Activated T-helper 1 cell treated with anti-CD3 and anti-CD28 coated beads, Interleukin-12 subunit alpha, Interleukin-12 subunit beta, Interleukin-2, Interleukin-4 antibody, amounts not matched to agents 30 ng/mL and 10 ng/mL and 1 ng/mL, durations not matched to agents 14 hours and 24 hours and 36 hours (primary cell): ENCODE measurements around the gene LAMTOR2. TPM values are rescaled to one million over a fixed set of nuclear protein-coding genes. Genes with fewer than 3 reads are reported as not detected.

Experiments used
- DNase-seq: peaks from one replicate; pipeline ENCODE4 v3.0.0; 2021; ENCODE audit warnings: low spot score
- H3K27ac Mint-ChIP-seq: one replicate; pipeline ENCODE4 v1.8.0; 2021; ENCODE audit warnings: mild to moderate bottlenecking, mixed read lengths
- H3K27me3 Mint-ChIP-seq: one replicate; pipeline ENCODE4 v1.8.0; 2022; ENCODE audit warnings: mild to moderate bottlenecking, moderate library complexity, mixed read lengths; ENCODE audit not compliant: insufficient read depth
- H3K36me3 Mint-ChIP-seq: one replicate; pipeline ENCODE4 v1.8.0; 2021; ENCODE audit warnings: low read depth, mixed read lengths
- H3K4me1 Mint-ChIP-seq: one replicate; pipeline ENCODE4 v1.8.0; 2021; ENCODE audit warnings: low read depth, mixed read lengths
- H3K4me3 Mint-ChIP-seq: one replicate; pipeline ENCODE4 v1.8.0; 2021; ENCODE audit warnings: mild to moderate bottlenecking, moderate library complexity, mixed read lengths
- H3K9me3 Mint-ChIP-seq: one replicate; pipeline ENCODE4 v1.8.0; 2021; ENCODE audit warnings: mixed read lengths
- intact Hi-C: fragments of 100-400 bp; cut with micrococcal nuclease; formaldehyde crosslinking; loops from one replicate; pipeline ENCODE4 v1.15.1; 2024
- total RNA-seq: library from RNA; stranded (reverse); gene quantifications from 2 replicates; pipeline ENCODE4 v1.2.3, GENCODE V29; 2022

The LAMTOR2 gene
- total RNA-seq = 66.8 and 67.1 TPM in 2 replicates

- Mint-ChIP-seq H3K27me3 (no peaks in the 10 kb centered on the region), H3K4me3 (peak within 1 kb of the TSS; percentile 96), H3K9me3 (no peaks in the 10 kb centered on the region), H3K4me1 (peaks cover 33% of the 10 kb centered on the region), H3K36me3 (peaks cover 25% of the 10 kb centered on the region), H3K27ac (peak within 1 kb of the TSS; percentile 94)
- DNase-seq = peak; percentile 95
- intact Hi-C loops = loop anchor here (1.0 to 10.0 kb wide), 16 partner anchors 11 to 780 kb away; partner anchors contain the start of genes ARHGEF2, CCT3, CLK2 and HCN3
These were observed at the start of gene LAMTOR2 for GRCh38 chr1:156054500-156055280. Gene LAMTOR2 (plus strand): TSS chr1:156054782. CDS start chr1:156054890, 108 bp downstream.

DNA sequence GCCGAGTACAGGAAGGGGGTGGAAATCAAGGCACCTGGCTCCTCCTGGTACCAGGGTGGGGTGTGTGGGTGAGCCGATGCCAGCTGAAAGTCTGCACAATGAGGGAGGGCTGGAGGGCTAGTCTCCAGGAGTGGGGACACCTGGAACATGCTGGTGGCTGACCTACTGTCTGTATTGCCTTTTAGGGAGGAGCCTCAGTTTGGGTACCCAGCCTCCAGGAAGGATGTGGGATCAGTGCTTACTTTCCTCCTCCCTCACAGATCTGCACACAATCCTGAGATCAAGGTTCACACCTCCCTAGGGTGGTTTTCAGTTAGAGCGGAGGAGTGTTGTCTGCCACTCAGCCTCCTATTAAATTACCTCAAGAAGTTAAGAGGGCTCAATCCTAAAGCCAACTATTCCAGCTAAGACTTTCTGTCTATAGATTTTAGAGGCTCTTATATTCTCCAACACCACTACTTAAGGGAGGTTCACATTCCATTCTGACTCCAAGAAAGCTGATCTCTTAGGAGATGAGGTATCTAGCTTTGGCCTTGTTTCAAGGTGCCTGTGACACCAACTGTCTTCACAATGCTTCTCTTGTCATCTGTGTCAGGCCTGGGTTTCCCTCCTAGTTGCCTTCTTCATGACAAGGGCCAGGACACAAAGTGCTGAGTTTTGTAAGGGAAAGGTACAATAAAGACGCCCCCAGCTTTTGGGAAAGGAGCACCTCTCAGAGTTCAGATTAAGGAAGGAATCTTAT lies 49.6 kb upstream of the LAMTOR2 start:
- H3K4me1 Mint-ChIP-seq = peaks cover 30% of the 10 kb centered on the region
- no peaks in the 10 kb centered on the region for H3K9me3 Mint-ChIP-seq
- H3K4me3 Mint-ChIP-seq = peak overlapping the region; percentile 46
- peak overlapping the region; percentile 76 for H3K27ac Mint-ChIP-seq
- peaks cover 21% of the 10 kb centered on the region for H3K36me3 Mint-ChIP-seq
- peak; percentile 38 for DNase-seq
- no peaks in the 10 kb centered on the region for H3K27me3 Mint-ChIP-seq
- intact Hi-C loops = loop anchor here (2.0 kb wide), 1 partner anchor 60 kb away; no protein-coding TSS in a partner anchor

- Mint-ChIP-seq H3K9me3 (no peaks in the 10 kb centered on the region), H3K36me3 (peaks cover 36% of the 10 kb centered on the region), H3K27me3 (no peaks in the 10 kb centered on the region), H3K4me1 (peaks cover 34% of the 10 kb centered on the region), H3K4me3 (no peak overlapping the region), H3K27ac (no peak overlapping the region)
- intact Hi-C loops = no loop called here
- DNase-seq = no peak
These were observed 47.8 kb upstream of the LAMTOR2 start for GRCh38 chr1:156006666-156007376.

GRCh38 chr1:156009404-156009803 lies 45.2 kb upstream of the LAMTOR2 start:
- no peak overlapping the region for H3K27ac Mint-ChIP-seq
- H3K27me3 Mint-ChIP-seq = no peaks in the 10 kb centered on the region
- no peak overlapping the region for H3K4me3 Mint-ChIP-seq
- peaks cover 52% of the 10 kb centered on the region for H3K36me3 Mint-ChIP-seq
- no peaks in the 10 kb centered on the region for H3K9me3 Mint-ChIP-seq
- no peak for DNase-seq
- intact Hi-C loops = no loop called here
- H3K4me1 Mint-ChIP-seq = peaks cover 31% of the 10 kb centered on the region

DNA sequence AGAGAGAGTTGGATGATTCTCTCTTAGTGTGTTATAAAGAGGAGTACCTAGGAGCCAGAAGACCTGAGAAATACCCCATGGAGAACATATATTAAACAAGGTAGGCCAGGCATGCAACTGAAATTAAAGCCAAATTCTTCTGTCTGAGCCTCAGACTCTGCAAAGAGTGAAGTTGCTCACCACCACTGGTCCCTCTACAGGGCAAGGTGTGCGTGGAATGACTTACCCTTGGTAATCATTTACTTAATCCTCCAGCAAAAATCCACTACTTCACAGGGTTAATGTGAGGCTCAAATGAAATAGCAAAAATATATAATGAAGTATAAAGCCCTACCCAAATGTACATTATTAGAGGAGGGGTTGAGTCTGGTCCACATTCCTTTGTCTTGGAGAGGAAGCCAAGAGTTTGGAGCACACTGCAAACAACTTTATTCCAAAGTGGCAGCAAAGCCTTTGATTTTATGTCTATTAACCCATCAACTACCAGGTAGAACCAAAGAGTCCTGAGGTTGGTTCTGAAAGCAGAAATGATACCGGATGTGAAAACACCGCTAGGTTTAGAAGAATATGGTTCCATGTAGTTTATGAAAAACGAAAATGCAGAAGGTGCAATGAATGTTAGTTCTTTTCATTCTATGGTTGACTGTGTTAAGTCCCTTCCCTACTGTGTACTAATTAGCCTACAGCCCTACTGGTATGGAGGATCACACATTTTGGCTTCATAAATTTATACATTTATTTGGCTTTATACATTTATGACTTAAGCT lies 42.3 kb upstream of the LAMTOR2 start:
- intact Hi-C loops = no loop called here
- Mint-ChIP-seq H3K27ac (no peak overlapping the region), H3K27me3 (no peaks in the 10 kb centered on the region), H3K4me1 (peaks cover 12% of the 10 kb centered on the region), H3K4me3 (no peak overlapping the region), H3K36me3 (peaks cover 52% of the 10 kb centered on the region), H3K9me3 (no peaks in the 10 kb centered on the region)
- DNase-seq = no peak

DNA sequence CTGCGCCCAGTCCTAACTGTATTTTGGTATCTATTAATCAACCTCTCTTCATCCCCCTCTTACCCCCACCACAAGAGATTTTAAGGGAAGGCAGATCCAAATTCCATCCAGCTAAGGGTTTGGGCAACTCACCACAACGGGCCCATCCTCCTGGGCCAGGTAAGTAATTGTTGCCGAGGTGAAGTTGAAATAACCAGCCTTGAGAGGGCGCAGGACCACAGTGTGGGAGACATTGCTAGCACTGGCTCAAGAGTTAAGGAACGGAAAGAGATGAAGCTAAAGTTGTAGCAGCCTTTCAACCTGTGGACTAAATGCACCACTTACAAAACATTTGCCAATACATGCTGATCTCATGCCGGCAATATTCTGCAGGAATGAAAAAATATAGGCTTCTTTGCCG lies 39.8 kb upstream of the LAMTOR2 start:
- Mint-ChIP-seq H3K27ac (no peak overlapping the region), H3K9me3 (no peaks in the 10 kb centered on the region), H3K27me3 (no peaks in the 10 kb centered on the region), H3K4me3 (no peak overlapping the region), H3K4me1 (peaks cover 16% of the 10 kb centered on the region), H3K36me3 (peaks cover 52% of the 10 kb centered on the region)
- intact Hi-C loops = no loop called here
- DNase-seq = no peak

DNA sequence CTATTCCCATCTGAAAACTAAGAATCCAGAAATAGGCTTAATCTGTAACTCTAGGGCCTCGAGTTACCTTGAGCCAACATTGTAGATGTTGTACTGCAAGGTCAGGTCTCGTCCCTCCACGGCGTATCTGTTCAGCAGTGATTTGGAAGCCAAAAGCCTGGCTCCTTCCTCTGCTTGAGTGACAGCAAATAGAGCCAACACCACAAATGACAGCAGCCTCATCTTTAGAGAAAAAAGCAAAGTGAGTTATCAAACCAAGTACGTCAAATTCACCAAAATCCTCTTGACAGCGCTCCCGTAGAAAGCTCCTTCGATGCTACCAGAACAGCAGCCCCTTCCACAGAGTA lies 34.7 kb upstream of the LAMTOR2 start:
- no peaks in the 10 kb centered on the region for H3K9me3 Mint-ChIP-seq
- H3K27ac Mint-ChIP-seq = peak overlapping the region; percentile 94
- no peak for DNase-seq
- intact Hi-C loops = loop anchor here (1.0 kb wide), 3 partner anchors 42 to 263 kb away; partner anchors contain the start of genes ARHGEF2 and SYT11
- no peaks in the 10 kb centered on the region for H3K27me3 Mint-ChIP-seq
- peaks cover 23% of the 10 kb centered on the region for H3K4me1 Mint-ChIP-seq
- H3K4me3 Mint-ChIP-seq = peak overlapping the region; percentile 98
- peaks cover 22% of the 10 kb centered on the region for H3K36me3 Mint-ChIP-seq

DNA sequence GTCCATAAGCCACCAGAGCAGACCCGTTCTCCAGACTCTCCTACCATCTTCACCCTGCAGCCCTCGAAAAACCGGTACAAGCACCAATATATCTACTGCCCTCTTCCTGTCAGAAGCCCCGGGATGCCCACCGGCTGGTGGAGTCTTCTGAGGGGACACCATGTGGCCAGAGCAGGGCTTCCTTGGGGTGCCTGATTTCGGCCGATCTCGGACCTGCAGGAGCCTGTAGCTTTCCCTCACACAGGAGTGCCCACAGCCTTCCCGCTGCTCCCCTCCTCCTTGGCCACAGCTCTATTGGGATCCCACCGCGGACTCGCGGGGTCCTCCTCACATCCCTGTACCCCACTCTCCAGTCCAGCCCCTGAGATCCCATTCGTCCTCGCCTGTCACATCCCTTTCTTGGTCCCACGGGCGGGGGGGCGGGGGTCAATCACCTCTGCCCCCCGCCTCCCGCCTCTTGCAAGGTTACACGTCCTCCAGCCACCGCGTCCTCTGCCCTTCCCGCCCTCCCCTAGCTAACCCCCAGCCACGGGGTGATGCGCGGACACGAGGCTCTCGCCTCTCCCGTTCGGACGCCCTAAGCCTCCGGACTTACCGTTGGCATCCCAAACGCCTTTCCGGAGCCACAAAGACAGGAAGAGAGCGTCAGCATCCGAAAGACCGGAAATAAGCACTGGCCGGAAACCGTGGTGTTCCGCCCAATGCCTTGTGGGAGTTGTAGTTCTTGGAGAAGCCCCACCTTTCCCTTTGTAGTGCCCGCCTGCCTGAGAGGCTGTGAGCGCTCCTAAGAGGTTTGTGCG lies 34.1 kb upstream of the LAMTOR2 start, which contains the start of gene SSR2:
Gene SSR2, minus strand, starts transcription at position 659 of the 800 bp plus-strand sequence. CDS start 784 bp downstream, outside the sequence.
- Mint-ChIP-seq H3K9me3 (no peaks in the 10 kb centered on the region), H3K36me3 (peaks cover 22% of the 10 kb centered on the region), H3K4me1 (peaks cover 29% of the 10 kb centered on the region), H3K27ac (peak within 1 kb of the TSS; percentile 94), H3K4me3 (peak within 1 kb of the TSS; percentile 98), H3K27me3 (peaks cover 4% of the 10 kb centered on the region)
- peak; percentile 85 for DNase-seq
- intact Hi-C loops = loop anchor here (1.0 kb wide), 7 partner anchors 31 to 263 kb away; partner anchors contain the start of genes ARHGEF2, KHDC4, LAMTOR2 and SYT11

DNA sequence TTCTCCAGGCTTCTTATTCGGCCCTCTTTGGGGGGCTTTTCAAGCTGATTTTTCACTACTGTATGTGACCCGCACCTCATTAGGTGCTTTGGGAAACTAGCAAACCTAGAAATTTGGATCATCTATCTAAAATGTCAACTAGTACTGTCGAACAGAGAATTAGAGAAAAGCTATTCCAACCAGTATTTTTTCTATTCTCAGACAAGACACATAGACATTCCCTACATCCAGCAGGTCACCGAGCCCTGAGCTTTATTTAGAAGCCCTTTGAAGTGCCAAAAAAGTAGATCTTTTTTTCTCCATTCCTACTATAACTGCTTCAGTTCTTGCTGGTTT lies 33.5 kb upstream of the LAMTOR2 start:
- H3K36me3 Mint-ChIP-seq = peaks cover 22% of the 10 kb centered on the region

GRCh38 chr1:156021954-156022353 lies 32.6 kb upstream of the LAMTOR2 start:
- Mint-ChIP-seq H3K27ac (no peak overlapping the region), H3K36me3 (peaks cover 18% of the 10 kb centered on the region), H3K4me3 (peak overlapping the region; percentile 53), H3K27me3 (peaks cover 4% of the 10 kb centered on the region), H3K9me3 (no peaks in the 10 kb centered on the region), H3K4me1 (peaks cover 29% of the 10 kb centered on the region)
- intact Hi-C loops = loop anchor here (1.0 kb wide), 4 partner anchors 32 to 88 kb away; partner anchors contain the start of genes KHDC4 and LAMTOR2
- no peak for DNase-seq

More for the DNA sequence above, 33.5 kb upstream of the LAMTOR2 start:
- peaks cover 29% of the 10 kb centered on the region for H3K4me1 Mint-ChIP-seq
- DNase-seq = no peak
- H3K27ac Mint-ChIP-seq = peak overlapping the region; percentile 94
- intact Hi-C loops = loop anchor here (1.0 kb wide), 4 partner anchors 32 to 87 kb away; partner anchors contain the start of genes KHDC4 and LAMTOR2
- H3K4me3 Mint-ChIP-seq = peak overlapping the region; percentile 98
- H3K9me3 Mint-ChIP-seq = no peaks in the 10 kb centered on the region
- peaks cover 4% of the 10 kb centered on the region for H3K27me3 Mint-ChIP-seq

- H3K27ac Mint-ChIP-seq = no peak overlapping the region
- intact Hi-C loops = no loop called here
- no peak overlapping the region for H3K4me3 Mint-ChIP-seq
- no peaks in the 10 kb centered on the region for H3K9me3 Mint-ChIP-seq
- H3K36me3 Mint-ChIP-seq = peaks cover 3% of the 10 kb centered on the region
- peaks cover 8% of the 10 kb centered on the region for H3K27me3 Mint-ChIP-seq
- DNase-seq = no peak
- H3K4me1 Mint-ChIP-seq = peaks cover 19% of the 10 kb centered on the region
These were observed 29.8 kb upstream of the LAMTOR2 start for GRCh38 chr1:156024801-156025200.
